Neuronal stem cell (in vitro differentiated cells): Measurements from ENCODE around the gene RIIAD1.
"Not testable (repeated sequence)": the region's sequence is repeated elsewhere in the genome, so short reads cannot be mapped to it uniquely, and the experiment has no call there.

ENCODE experiments used
- DNase-seq: peaks from one replicate; pipeline ENCODE4 v3.0.0-alpha.2; 2013; ENCODE audit warnings: low spot score
- H2AFZ ChIP-seq: one replicate; pipeline ENCODE4 v1.6.1; 2013; ENCODE audit warnings: mild to moderate bottlenecking, low read length, inconsistent platforms
- H2AK5ac ChIP-seq: 2 replicates; pipeline ENCODE4 v1.6.1; 2013; ENCODE audit warnings: low read depth, mild to moderate bottlenecking, inconsistent platforms, low read length, moderate library complexity, mixed read lengths
- H2BK120ac ChIP-seq: 2 replicates; pipeline ENCODE4 v1.6.1; 2013; ENCODE audit warnings: low read depth, mild to moderate bottlenecking, inconsistent platforms, low read length, moderate library complexity, mixed read lengths
- H2BK12ac ChIP-seq: one replicate; pipeline ENCODE4 v1.6.1; 2013; ENCODE audit warnings: low read length, inconsistent platforms
- H2BK15ac ChIP-seq: 2 replicates; pipeline ENCODE4 v1.6.1; 2013; ENCODE audit warnings: mild to moderate bottlenecking, low read length, inconsistent platforms, mixed read lengths
- H2BK5ac ChIP-seq: one replicate; pipeline ENCODE4 v1.6.1; 2013; ENCODE audit warnings: inconsistent platforms, mild to moderate bottlenecking, low read length, moderate library complexity
- H3K14ac ChIP-seq: one replicate; pipeline ENCODE4 v1.6.1; 2013; ENCODE audit warnings: low read length, inconsistent platforms
- H3K18ac ChIP-seq: 2 replicates; pipeline ENCODE4 v1.6.1; 2013; ENCODE audit warnings: low read length, inconsistent platforms
- H3K23ac ChIP-seq: 2 replicates; pipeline ENCODE4 v1.6.1; 2013; ENCODE audit warnings: low read depth, mild to moderate bottlenecking, mixed read lengths, low read length, inconsistent platforms; ENCODE audit not compliant: poor library complexity
- H3K27ac ChIP-seq: replicated peaks from 3 replicates; pipeline ENCODE4 v1.5.1; 2013; ENCODE audit warnings: low read length, inconsistent platforms
- H3K27me3 ChIP-seq, 3 experiments: 2 replicates each; pipeline ENCODE4 v1.6.1; 2013; ENCODE audit warnings: low read length in 3 of 3, mild to moderate bottlenecking in 2 of 3, inconsistent platforms in 1 of 3, low read depth in 1 of 3, mixed read lengths in 1 of 3, moderate library complexity in 1 of 3; ENCODE audit not compliant: control insufficient read depth in 3 of 3, insufficient read depth in 3 of 3
- H3K36me3 ChIP-seq, 2 donors: replicated peaks in 1 of 2; 2 replicates each; pipeline ENCODE4 v1.6.1; 2013; ENCODE audit warnings: low read length in 2 of 2; ENCODE audit not compliant: control insufficient read depth in 2 of 2, insufficient read depth in 2 of 2
- H3K4ac ChIP-seq: 2 replicates; pipeline ENCODE4 v1.6.1; 2013; ENCODE audit warnings: inconsistent platforms, mild to moderate bottlenecking, low read length, moderate library complexity
- H3K4me1 ChIP-seq, 2 donors: 1 replicate in 1 of 2; 2 replicates in 1 of 2; pipeline ENCODE4 v1.6.1; 2013; ENCODE audit warnings: low read length in 2 of 2, low read depth in 1 of 2; ENCODE audit not compliant: control insufficient read depth in 2 of 2, insufficient read depth in 1 of 2
- H3K4me2 ChIP-seq: one replicate; pipeline ENCODE4 v1.6.1; 2013; ENCODE audit warnings: mild to moderate bottlenecking, low read length, inconsistent platforms; ENCODE audit not compliant: insufficient read depth, poor library complexity, severe bottlenecking
- H3K4me3 ChIP-seq, 2 donors: 2 replicates each; pipeline ENCODE4 v1.5.1; 2013; ENCODE audit warnings: low read length in 2 of 2, mild to moderate bottlenecking in 2 of 2, inconsistent platforms in 1 of 2, moderate library complexity in 1 of 2
- H3K79me1 ChIP-seq: one replicate; pipeline ENCODE4 v1.6.1; 2013; ENCODE audit warnings: low read depth, mild to moderate bottlenecking, inconsistent platforms, low read length, moderate library complexity
- H3K9ac ChIP-seq: one replicate; pipeline ENCODE4 v1.6.1; 2013; ENCODE audit warnings: mild to moderate bottlenecking, low read depth, low read length, inconsistent platforms; ENCODE audit not compliant: poor library complexity
- H3K9me3 ChIP-seq, 2 donors: replicated peaks in 1 of 2; 2 replicates each; pipeline versions ENCODE3 to v1.6.1; 2013; ENCODE audit warnings: low read length in 2 of 2, mild to moderate bottlenecking in 2 of 2, inconsistent platforms in 1 of 2, low read depth in 1 of 2, mixed read lengths in 1 of 2, moderate library complexity in 1 of 2; ENCODE audit not compliant: control insufficient read depth in 2 of 2, insufficient read depth in 1 of 2
- H4K8ac ChIP-seq: one replicate; pipeline ENCODE4 v1.6.1; 2013; ENCODE audit warnings: low read depth, mild to moderate bottlenecking, inconsistent platforms, low read length, moderate library complexity
- H4K91ac ChIP-seq: one replicate; pipeline ENCODE4 v1.6.1; 2013; ENCODE audit warnings: low read length, low read depth, mild to moderate bottlenecking, inconsistent platforms; ENCODE audit not compliant: poor library complexity
- WGBS, 2 donors: extraction: QIAGEN DNeasy Blood & Tissue Kit; methylation state at CpG; one replicate each; pipeline ENCODE4 v1.1.7; 2013; ENCODE audit warnings: missing lambda C conversion rate in 2 of 2, mixed read lengths in 1 of 2; ENCODE audit not compliant: insufficient read length in 2 of 2, insufficient replicate concordance in 1 of 2; ENCODE audit errors: extremely low coverage in 2 of 2; 5-methylcytosine and 5-hydroxymethylcytosine counted together

RIIAD1 gene

GRCh38 chr1:151681923-151682322, 39.4 kb upstream of the RIIAD1 start:
- Histone ChIP-seq H3K9me3 (no peaks in the 10 kb centered on the region), H4K91ac (no peak overlapping the region), H2BK15ac (no peak overlapping the region), H3K23ac (no peak overlapping the region), H2BK5ac (no peak overlapping the region), H3K4ac (no peak overlapping the region), H3K79me1 (no peaks in the 10 kb centered on the region), H3K4me2 (no peak overlapping the region), H3K36me3 (peaks cover 0 to 85% of the 10 kb centered on the region in 2 donors), H2AFZ (no peak overlapping the region), H2AK5ac (no peak overlapping the region), H4K8ac (no peak overlapping the region), H3K18ac (no peak overlapping the region), H3K27me3 (no peaks in the 10 kb centered on the region), H3K4me3 (no peak overlapping the region), H3K27ac (no peak overlapping the region), H3K14ac (no peak overlapping the region), H3K9ac (no peak overlapping the region), H3K4me1 (no peaks in the 10 kb centered on the region), H2BK12ac (no peak overlapping the region), H2BK120ac (no peak overlapping the region)
- DNase-seq: no peak
- no CpG with 5 or more reads among the region's 2 CpGs for WGBS, 2 donors

- no CpG with 5 or more reads among the region's 7 CpGs for WGBS, 2 donors
Measured at GRCh38 chr1:151682901-151683300, 38.4 kb upstream of the RIIAD1 start.

DNA sequence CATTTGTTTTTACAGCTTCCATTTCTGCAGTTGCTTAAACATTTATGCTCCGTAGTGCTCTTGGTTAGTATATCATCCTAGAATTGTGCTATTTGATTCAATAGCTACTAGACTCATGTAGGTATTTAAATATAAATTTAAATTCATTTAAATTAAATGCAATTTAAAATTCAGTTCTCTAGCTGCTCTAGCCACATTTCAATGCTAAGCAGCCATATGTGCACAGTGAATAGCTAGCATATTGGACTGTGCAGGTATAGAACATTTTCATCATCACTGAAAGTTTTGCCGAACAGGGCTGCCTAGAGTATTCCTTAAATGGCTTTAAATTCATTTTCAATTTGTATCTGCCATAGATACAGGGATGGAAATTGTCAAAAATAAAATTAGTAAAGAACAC, 37.2 kb upstream of the RIIAD1 start:
- Histone ChIP-seq H3K9ac (no peak overlapping the region), H3K4me3 (no peak overlapping the region), H4K91ac (no peak overlapping the region), H3K4ac (no peak overlapping the region), H3K27me3 (no peaks in the 10 kb centered on the region), H3K4me2 (no peak overlapping the region), H3K9me3 (no peaks in the 10 kb centered on the region), H3K14ac (no peak overlapping the region), H2BK120ac (no peak overlapping the region), H3K36me3 (peaks cover 0 to 70% of the 10 kb centered on the region in 2 donors), H3K23ac (no peak overlapping the region), H3K79me1 (no peaks in the 10 kb centered on the region), H2AFZ (no peak overlapping the region), H3K27ac (no peak overlapping the region), H4K8ac (no peak overlapping the region), H2BK5ac (no peak overlapping the region), H3K18ac (no peak overlapping the region), H2BK15ac (no peak overlapping the region), H3K4me1 (no peaks in the 10 kb centered on the region), H2BK12ac (no peak overlapping the region), H2AK5ac (no peak overlapping the region)
- WGBS, 2 donors: no CpG with 5 or more reads among the region's 2 CpGs
- no peak for DNase-seq

More at GRCh38 chr1:151682901-151683300, 38.4 kb upstream of the RIIAD1 start:
- H2AK5ac ChIP-seq, H3K4ac ChIP-seq, H3K4me2 ChIP-seq, H3K4me1 ChIP-seq, DNase-seq, H3K27me3 ChIP-seq, H3K18ac ChIP-seq, H2BK15ac ChIP-seq, H2BK120ac ChIP-seq, H3K14ac ChIP-seq, H3K23ac ChIP-seq, H4K8ac ChIP-seq, H2BK12ac ChIP-seq, H3K9me3 ChIP-seq, H4K91ac ChIP-seq, H3K79me1 ChIP-seq, H3K27ac ChIP-seq, H2AFZ ChIP-seq, H3K4me3 ChIP-seq, H3K9ac ChIP-seq, H2BK5ac ChIP-seq: not testable (repeated sequence)
- H3K36me3 ChIP-seq: peaks cover 0 to 80% of the 10 kb centered on the region in 2 donors

- Histone ChIP-seq H2BK5ac (no peak overlapping the region), H3K4me1 (no peaks in the 10 kb centered on the region)
- no CpG with 5 or more reads among the region's 2 CpGs for WGBS, 2 donors
Measured at GRCh38 chr1:151686561-151686960, 34.8 kb upstream of the RIIAD1 start.

More at GRCh38 chr1:151686561-151686960, 34.8 kb upstream of the RIIAD1 start:
- no peak overlapping the region for H4K8ac ChIP-seq
- no peak overlapping the region for H2AFZ ChIP-seq
- no peak overlapping the region for H3K4ac ChIP-seq
- no peak overlapping the region for H2BK15ac ChIP-seq
- peaks cover 0 to 54% of the 10 kb centered on the region in 2 donors for H3K36me3 ChIP-seq
- no peak overlapping the region for H2AK5ac ChIP-seq
- no peak overlapping the region for H4K91ac ChIP-seq
- H3K27ac ChIP-seq: no peak overlapping the region
- H3K23ac ChIP-seq: no peak overlapping the region
- no peaks in the 10 kb centered on the region for H3K79me1 ChIP-seq
- DNase-seq: no peak
- no peaks in the 10 kb centered on the region for H3K27me3 ChIP-seq
- no peak overlapping the region for H3K9ac ChIP-seq
- no peak overlapping the region for H2BK120ac ChIP-seq
- no peaks in the 10 kb centered on the region for H3K9me3 ChIP-seq
- H3K4me3 ChIP-seq: no peak overlapping the region
- H2BK12ac ChIP-seq: no peak overlapping the region
- H3K4me2 ChIP-seq: no peak overlapping the region
- no peak overlapping the region for H3K14ac ChIP-seq
- H3K18ac ChIP-seq: no peak overlapping the region
